ENCODE data around the gene MRPS34. TPM values are rescaled to one million over a fixed set of nuclear protein-coding genes. Genes with fewer than 3 reads are reported as not detected.

The MRPS34 gene
- total and polyA plus RNA-seq, 9 of the 15 experiments (the other 6 are each of a cell fraction or from before 2014, with no cell fraction given): 5.2 to 334 (median 92.8) TPM

DNA sequence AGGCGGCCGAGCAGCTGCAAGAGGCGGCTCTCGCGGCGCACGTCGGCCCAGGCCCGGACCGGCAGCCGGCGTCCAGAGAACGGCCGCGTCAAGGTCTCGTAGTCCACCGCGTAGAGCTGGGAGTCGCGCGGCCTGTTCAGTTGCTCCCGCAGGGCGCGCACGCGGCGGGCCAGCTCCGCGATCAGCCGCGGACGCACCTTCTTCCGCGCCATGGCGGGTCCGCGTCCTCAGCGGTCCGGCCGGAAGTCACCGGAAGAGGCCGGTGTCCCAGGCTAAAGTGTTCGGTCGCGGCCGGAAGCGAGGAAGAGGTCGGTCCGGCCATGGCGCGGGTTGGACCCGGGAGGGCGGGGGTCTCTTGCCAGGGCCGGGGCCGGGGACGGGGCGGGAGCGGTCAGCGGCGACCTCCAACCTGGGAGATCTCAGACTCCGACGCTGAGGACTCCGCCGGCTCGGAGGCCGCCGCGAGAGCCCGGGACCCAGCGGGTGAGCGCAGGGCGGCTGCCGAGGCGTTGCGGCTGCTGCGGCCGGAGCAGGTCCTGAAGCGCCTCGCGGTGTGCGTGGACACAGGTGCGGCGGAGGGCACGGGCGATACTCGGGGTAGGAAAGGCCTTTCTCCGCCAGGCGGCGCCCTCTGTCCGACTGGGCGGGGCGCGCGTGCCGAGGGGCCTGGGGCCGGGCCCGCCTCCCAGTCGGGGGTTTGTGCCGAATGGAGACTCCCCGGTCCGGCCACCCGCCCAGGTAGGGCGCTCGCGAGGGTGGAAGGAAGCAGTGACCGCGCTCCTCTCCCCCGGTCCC is at the start of gene MRPS34 (continued):
- TF ChIP-seq NR2C1 (IDR thresholded peaks at IDR 0.05) (no peak), NR2C1 (tag; IDR thresholded peaks at IDR 0.05) (peak; percentile 56; the same call in 1 of the 2 replicates), NFRKB (IDR thresholded peaks at IDR 0.05; ENCODE audit: low read depth) (peak; percentile 84), TGIF2 (CRISPR knock-in tag; IDR thresholded peaks at IDR 0.05) (no peak), HMGN3 (IDR thresholded peaks at IDR 0.05; ENCODE audit: borderline replicate concordance, extremely low read depth, insufficient read length, low read depth, low read length) (peak; percentile 65), ZSCAN29 (IDR thresholded peaks at IDR 0.05) (peak; percentile 14; the same call in 1 of the 2 replicates), ELF2 (CRISPR knock-in tag; IDR thresholded peaks at IDR 0.05) (peak; percentile 94), TRIM28 (IDR thresholded peaks at IDR 0.05) (no peak), KLF6 (CRISPR knock-in tag; IDR thresholded peaks at IDR 0.05; ENCODE audit: borderline replicate concordance) (0 out of 2 replicates have a peak, but pooled peaks have one; percentile 42), ZNF212 (CRISPR knock-in tag; IDR thresholded peaks at IDR 0.05) (no peak; the same call in 1 of the 2 replicates), RBFOX2 (IDR thresholded peaks at IDR 0.05; ENCODE audit: low read depth, low read length) (peak; percentile 85), MBD2 (IDR thresholded peaks at IDR 0.05; ENCODE audit: borderline replicate concordance, low read depth) (0 out of 2 replicates have a peak, but pooled peaks have one; percentile 16), POLR2H (tag; IDR thresholded peaks at IDR 0.05; ENCODE audit: low read depth) (peak; percentile 19; the same call in 1 of the 2 replicates), ZFP30 (CRISPR knock-in tag; IDR thresholded peaks at IDR 0.05; ENCODE audit: borderline replicate concordance) (no peak), ETV5 (CRISPR knock-in tag; IDR thresholded peaks at IDR 0.05; ENCODE audit: low read depth) (peak; percentile 91), BCL6 (CRISPR knock-in tag; IDR thresholded peaks at IDR 0.05) (no peak), HDGF (IDR thresholded peaks at IDR 0.05) (no peak), ZNF77 (CRISPR knock-in tag; IDR thresholded peaks at IDR 0.05) (no peak), NCOA4 (IDR thresholded peaks at IDR 0.05; ENCODE audit: partially characterized antibody) (no peak), DACH1 (IDR thresholded peaks at IDR 0.05; ENCODE audit: partially characterized antibody) (no peak), TAF1 (IDR thresholded peaks at IDR 0.05; ENCODE audit: control insufficient read depth, extremely low read depth, insufficient read depth, low read length, severe bottlenecking) (peak; percentile 94)
- TF ChIP-seq, protein P1, sequence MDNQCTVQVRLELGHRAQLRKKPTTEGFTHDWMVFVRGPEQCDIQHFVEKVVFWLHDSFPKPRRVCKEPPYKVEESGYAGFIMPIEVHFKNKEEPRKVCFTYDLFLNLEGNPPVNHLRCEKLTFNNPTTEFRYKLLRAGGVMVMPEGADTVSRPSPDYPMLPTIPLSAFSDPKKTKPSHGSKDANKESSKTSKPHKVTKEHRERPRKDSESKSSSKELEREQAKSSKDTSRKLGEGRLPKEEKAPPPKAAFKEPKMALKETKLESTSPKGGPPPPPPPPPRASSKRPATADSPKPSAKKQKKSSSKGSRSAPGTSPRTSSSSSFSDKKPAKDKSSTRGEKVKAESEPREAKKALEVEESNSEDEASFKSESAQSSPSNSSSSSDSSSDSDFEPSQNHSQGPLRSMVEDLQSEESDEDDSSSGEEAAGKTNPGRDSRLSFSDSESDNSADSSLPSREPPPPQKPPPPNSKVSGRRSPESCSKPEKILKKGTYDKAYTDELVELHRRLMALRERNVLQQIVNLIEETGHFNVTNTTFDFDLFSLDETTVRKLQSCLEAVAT (IDR thresholded peaks at IDR 0.05): 0 out of 4 replicates have a peak, but pooled peaks of 1 of the 2 experiments have one; percentile 18
- TF ChIP-seq, protein P2, sequence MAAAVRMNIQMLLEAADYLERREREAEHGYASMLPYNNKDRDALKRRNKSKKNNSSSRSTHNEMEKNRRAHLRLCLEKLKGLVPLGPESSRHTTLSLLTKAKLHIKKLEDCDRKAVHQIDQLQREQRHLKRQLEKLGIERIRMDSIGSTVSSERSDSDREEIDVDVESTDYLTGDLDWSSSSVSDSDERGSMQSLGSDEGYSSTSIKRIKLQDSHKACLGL (CRISPR knock-in tag; IDR thresholded peaks at IDR 0.05; ENCODE audit: borderline replicate concordance, poor library complexity, severe bottlenecking): peak; percentile 56
- TF ChIP-seq, protein P3, sequence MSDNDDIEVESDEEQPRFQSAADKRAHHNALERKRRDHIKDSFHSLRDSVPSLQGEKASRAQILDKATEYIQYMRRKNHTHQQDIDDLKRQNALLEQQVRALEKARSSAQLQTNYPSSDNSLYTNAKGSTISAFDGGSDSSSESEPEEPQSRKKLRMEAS (CRISPR knock-in tag; IDR thresholded peaks at IDR 0.05): peak; percentile 90
- TF ChIP-seq, protein P4, sequence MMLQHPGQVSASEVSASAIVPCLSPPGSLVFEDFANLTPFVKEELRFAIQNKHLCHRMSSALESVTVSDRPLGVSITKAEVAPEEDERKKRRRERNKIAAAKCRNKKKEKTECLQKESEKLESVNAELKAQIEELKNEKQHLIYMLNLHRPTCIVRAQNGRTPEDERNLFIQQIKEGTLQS (IDR thresholded peaks at IDR 0.05): no peak
- TF ChIP-seq, protein P4 (CRISPR knock-in tag; conservative IDR thresholded peaks at IDR 0.05): peak; percentile 28
- TF ChIP-seq, protein P5, sequence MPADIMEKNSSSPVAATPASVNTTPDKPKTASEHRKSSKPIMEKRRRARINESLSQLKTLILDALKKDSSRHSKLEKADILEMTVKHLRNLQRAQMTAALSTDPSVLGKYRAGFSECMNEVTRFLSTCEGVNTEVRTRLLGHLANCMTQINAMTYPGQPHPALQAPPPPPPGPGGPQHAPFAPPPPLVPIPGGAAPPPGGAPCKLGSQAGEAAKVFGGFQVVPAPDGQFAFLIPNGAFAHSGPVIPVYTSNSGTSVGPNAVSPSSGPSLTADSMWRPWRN (IDR thresholded peaks at IDR 0.05; ENCODE audit: low read depth): no peak
